Hippocampal formation (tissue), 2 donors: ENCODE results near the gene PARD3B.

ENCODE experiments used
- DNase-seq, 2 donors: peaks; one replicate each; lab custom pipeline; 2025; lab: John Stamatoyannopoulos, UW

The PARD3B gene

GRCh38 chr2:205605638-205606304 lies 1060.5 kb downstream of the PARD3B start:
- no peak for DNase-seq

GRCh38 chr2:205607146-205607545 lies 1061.9 kb downstream of the PARD3B start:
- no peak for DNase-seq

- no peak for DNase-seq
Measured at GRCh38 chr2:205609113-205609512, 1063.8 kb downstream of the PARD3B start.

- DNase-seq: no peak
Measured at GRCh38 chr2:205610437-205610836, 1065.2 kb downstream of the PARD3B start.

GRCh38 chr2:205612636-205613035 lies 1067.4 kb downstream of the PARD3B start:
- no peak for DNase-seq

- DNase-seq: no peak
Measured at GRCh38 chr2:205613970-205614559, 1068.8 kb downstream of the PARD3B start.

- no peak for DNase-seq
Measured at GRCh38 chr2:205614965-205615364, 1069.7 kb downstream of the PARD3B start.

GRCh38 chr2:205617905-205618304 lies 1072.6 kb downstream of the PARD3B start:
- DNase-seq: no peak

- DNase-seq: no peak
Measured at GRCh38 chr2:205619600-205619999, 1074.3 kb downstream of the PARD3B start.

GRCh38 chr2:205627085-205627484 lies 1081.8 kb downstream of the PARD3B start:
- DNase-seq: no peak

GRCh38 chr2:205628422-205628821 lies 1083.1 kb downstream of the PARD3B start:
- DNase-seq: no peak

- no peak for DNase-seq
Measured at GRCh38 chr2:205629091-205629776, 1084.0 kb downstream of the PARD3B start.

- DNase-seq: no peak
Measured at GRCh38 chr2:205633994-205634393, 1088.7 kb downstream of the PARD3B start.

- DNase-seq: no peak
Measured at GRCh38 chr2:205636549-205637319, 1091.5 kb downstream of the PARD3B start.

GRCh38 chr2:205637320-205637602 lies 1092.0 kb downstream of the PARD3B start:
- no peak for DNase-seq

- DNase-seq: no peak
Measured at GRCh38 chr2:205637779-205638503, 1092.7 kb downstream of the PARD3B start.

- no peak for DNase-seq
Measured at GRCh38 chr2:205640716-205641115, 1095.4 kb downstream of the PARD3B start.

- DNase-seq: no peak
Measured at GRCh38 chr2:205642599-205643356, 1097.5 kb downstream of the PARD3B start.

- DNase-seq: no peak
Measured at GRCh38 chr2:205643391-205643885, 1098.2 kb downstream of the PARD3B start.

- no peak for DNase-seq
Measured at GRCh38 chr2:205644018-205644417, 1098.7 kb downstream of the PARD3B start.

- no peak for DNase-seq
Measured at GRCh38 chr2:205646680-205647079, 1101.4 kb downstream of the PARD3B start.
